ENCODE data around the gene TSEN54.
A peak's percentile ranks its signal among the peaks of the same experiment; 100 is the strongest.

Gene TSEN54

GRCh38 chr17:75489511-75489955, 26.8 kb upstream of the TSEN54 start:
- no peak for DNase-seq

GRCh38 chr17:75490173-75490743, 26.1 kb upstream of the TSEN54 start:
- DNase-seq: no peak

GRCh38 chr17:75490953-75491649, 25.2 kb upstream of the TSEN54 start:
- no peak for DNase-seq

- DNase-seq: no peak
Measured at GRCh38 chr17:75491680-75492079, 24.6 kb upstream of the TSEN54 start.

- DNase-seq: no peak
Measured at GRCh38 chr17:75492555-75493168, 23.7 kb upstream of the TSEN54 start.

- no peak for DNase-seq
Measured at GRCh38 chr17:75493476-75494129, 22.7 kb upstream of the TSEN54 start.

- no peak for DNase-seq
Measured at GRCh38 chr17:75494326-75494877, 21.9 kb upstream of the TSEN54 start.

GRCh38 chr17:75496005-75496404, 20.3 kb upstream of the TSEN54 start:
- no peak for DNase-seq

- DNase-seq: no peak
Measured at GRCh38 chr17:75498039-75498725, 18.1 kb upstream of the TSEN54 start.

GRCh38 chr17:75498726-75499213, 17.6 kb upstream of the TSEN54 start:
- DNase-seq: no peak

- DNase-seq: no peak
Measured at GRCh38 chr17:75499313-75500022, 16.9 kb upstream of the TSEN54 start.

GRCh38 chr17:75500419-75501216, 15.7 kb upstream of the TSEN54 start:
- no peak for DNase-seq

GRCh38 chr17:75501378-75502071, 14.8 kb upstream of the TSEN54 start:
- DNase-seq: no peak

- no peak for DNase-seq
Measured at GRCh38 chr17:75502072-75502720, 14.1 kb upstream of the TSEN54 start.

- no peak for DNase-seq
Measured at GRCh38 chr17:75502721-75503329, 13.5 kb upstream of the TSEN54 start.

GRCh38 chr17:75503337-75503950, 12.9 kb upstream of the TSEN54 start:
- DNase-seq: no peak

GRCh38 chr17:75503976-75504346, 12.4 kb upstream of the TSEN54 start:
- no peak for DNase-seq

GRCh38 chr17:75504347-75505151, 11.8 kb upstream of the TSEN54 start:
- peak; percentile 41 for DNase-seq

GRCh38 chr17:75505152-75505409, 11.2 kb upstream of the TSEN54 start:
- DNase-seq: no peak

Data from activated CD4-positive, alpha-beta T cell treated with anti-CD3 and anti-CD28 coated beads for 48 hours (primary cell).